ENCODE data around the gene PML.

GRCh38 chr15:73951601-73952000, 42.9 kb upstream of the PML start:
- TF ChIP-seq CTCF (conservative IDR thresholded peaks at IDR 0.05; ENCODE audit: low read depth, low read length): no peak
- no peak for TF ChIP-seq RFX5 (IDR thresholded peaks at IDR 0.05; ENCODE audit: low read depth, low read length)
- TF ChIP-seq MAZ (IDR thresholded peaks at IDR 0.05; ENCODE audit: borderline replicate concordance, low read depth, low read length): no peak
- no peak for TF ChIP-seq MAFK (IDR thresholded peaks at IDR 0.05; ENCODE audit: low read depth, low read length)

Data from IMR-90 (cell line).